ENCODE measurements around the gene ARVCF. TPM values are rescaled to one million over a fixed set of nuclear protein-coding genes. Genes with fewer than 3 reads are reported as not detected.

The ARVCF gene
- total and polyA plus RNA-seq, 2 donors (not counting 3 experiments of a cell fraction or from before 2014, with no cell fraction given), result 81.3 to 105 TPM

- Histone ChIP-seq H3K4me2 (ENCODE audit: insufficient read depth, low read length) (no peak overlapping the region), H3K9me1 (replicated peaks; ENCODE audit: control insufficient read depth, extremely low read depth, insufficient read depth, low read length) (no peaks in the 10 kb centered on the region), H3K4me1 (ENCODE audit: control insufficient read depth, extremely low read depth, insufficient read depth, low read length) (no peaks in the 10 kb centered on the region), H3K9ac (replicated peaks; ENCODE audit: extremely low read depth, insufficient read depth, low read length) (no peak overlapping the region), H3K27ac (ENCODE audit: insufficient read depth, low read depth, low read length) (no peak overlapping the region), H3K27me3 (ENCODE audit: control insufficient read depth in 2 of 2, insufficient read depth in 2 of 2, low read length in 2 of 2) (no peaks in the 10 kb centered on the region), H2AFZ (ENCODE audit: low read depth, low read length) (no peak overlapping the region), H3K36me3 (ENCODE audit: control insufficient read depth in 2 of 2, extremely low read depth in 1 of 2, insufficient read depth in 2 of 2, low read length in 2 of 2) (peaks cover 0 to 32% of the 10 kb centered on the region in 2 experiments), H3K79me2 (ENCODE audit: control insufficient read depth, insufficient read depth, low read length) (no peaks in the 10 kb centered on the region), H4K20me1 (replicated peaks; ENCODE audit: control insufficient read depth, extremely low read depth, insufficient read depth, low read length) (no peaks in the 10 kb centered on the region), H3K4me3 (replicated peaks in 1 of 3; ENCODE audit: insufficient read depth in 1 of 3, low read depth in 1 of 3, low read length in 3 of 3) (no peak overlapping the region), H3K9me3 (replicated peaks; ENCODE audit: control insufficient read depth, insufficient read depth, low read length) (no peaks in the 10 kb centered on the region)
- ChIA-PET CTCF (no interaction called here), POLR2A (no interaction called here)
- no peak for DNase-seq (ENCODE audit: low read depth, low spot score)
- no peak for FAIRE-seq
- dilution Hi-C loops (cut with MboI; ENCODE audit: extremely low pct_ligation_motif_present, low sequenced_read_pairs) (no loop called here), intact Hi-C loops (cut with micrococcal nuclease) (no loop called here)
- TF ChIP-seq CTCF (IDR thresholded peaks at IDR 0.05; ENCODE audit: extremely low read depth in 1 of 2, insufficient read depth in 1 of 2, low read depth in 1 of 2, low read length in 2 of 2) (no peak), JUN (IDR thresholded peaks at IDR 0.05; ENCODE audit: borderline replicate concordance, insufficient read depth, insufficient read length, low read depth) (no peak), POLR2A (IDR thresholded peaks at IDR 0.05; ENCODE audit: low read depth, low read length) (no peak), GATA2 (IDR thresholded peaks at IDR 0.05; ENCODE audit: insufficient read depth, insufficient read length, low read depth, low read length) (no peak), MYC (IDR thresholded peaks at IDR 0.05; ENCODE audit: low read depth, low read length) (no peak), MAX (IDR thresholded peaks at IDR 0.05; ENCODE audit: insufficient read depth, insufficient read length) (no peak), POLR2AphosphoS5 (IDR thresholded peaks at IDR 0.05; ENCODE audit: insufficient read depth, low read depth, low read length) (no peak), EZH2 (IDR thresholded peaks at IDR 0.05; ENCODE audit: borderline replicate concordance, low read depth, low read length, severe bottlenecking) (no peak), FOS (IDR thresholded peaks at IDR 0.05; ENCODE audit: borderline replicate concordance, insufficient read depth, low read length) (no peak)
- BruUV-seq (replicated peaks), result no TSS peak
Measured at GRCh38 chr22:20054034-20054427, 37.4 kb upstream of the ARVCF start.

All from endothelial cell of umbilical vein (primary cell).